ENCODE data around the gene CLEC16A. TPM values are rescaled to one million over a fixed set of nuclear protein-coding genes. Genes with fewer than 3 reads are reported as not detected.

CLEC16A gene
- total and polyA plus RNA-seq, 5 donors from 2014 or later, result 11.8 to 38.9 (median 12.3) TPM

DNA sequence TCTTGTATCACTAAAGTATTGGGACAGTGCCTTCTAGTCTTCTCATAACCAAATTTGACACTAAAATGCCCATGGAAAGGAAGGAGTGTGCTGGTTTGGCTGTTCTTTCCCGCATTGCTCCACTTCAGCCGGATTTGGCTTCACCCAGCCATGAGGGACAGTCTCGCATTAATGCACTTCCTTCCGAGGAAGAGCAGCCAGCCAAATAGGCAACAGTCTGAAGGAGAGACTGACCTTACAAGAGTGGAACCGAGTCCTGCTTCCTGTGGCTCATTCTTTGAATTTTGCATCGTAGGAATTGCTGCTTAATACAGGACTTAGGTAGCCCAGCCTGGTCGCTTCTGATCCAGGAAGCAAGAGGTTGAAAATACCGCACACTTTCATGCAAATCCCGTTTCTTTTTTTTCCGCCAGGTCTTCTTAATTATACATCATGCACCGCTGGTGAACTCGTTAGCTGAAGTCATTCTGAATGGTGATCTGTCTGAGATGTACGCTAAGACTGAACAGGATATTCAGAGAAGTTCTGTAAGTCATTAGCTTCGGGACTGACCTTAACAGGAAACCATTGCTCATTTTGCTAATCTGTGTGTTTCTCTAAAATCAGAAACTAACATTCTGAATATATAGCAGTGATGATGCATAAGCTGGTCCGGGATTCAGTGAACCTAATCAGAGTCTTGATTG lies 38.2 kb downstream of the CLEC16A start:
- Histone ChIP-seq H3K4me3 (ENCODE audit: low read depth, low read length) (peak overlapping the region; percentile 47), H3K27me3 (ENCODE audit: control insufficient read depth, insufficient read depth, low read length) (no peaks in the 10 kb centered on the region), H3K4me1 (ENCODE audit: control insufficient read depth, insufficient read depth, low read length, poor library complexity, severe bottlenecking) (peaks cover 27% of the 10 kb centered on the region), H3K36me3 (ENCODE audit: control insufficient read depth, insufficient read depth, low read length) (peaks cover 25% of the 10 kb centered on the region), H3K27ac (ENCODE audit: insufficient read depth, low read length, poor library complexity, severe bottlenecking) (peak overlapping the region; percentile 9), H3K9me3 (ENCODE audit: control insufficient read depth in 2 of 2, low read length in 2 of 2) (no peaks in the 10 kb centered on the region)
- peaks cover 24% of the 10 kb centered on the region for H3K36me3 Mint-ChIP-seq
- DNase-seq, result peak in 1 of 3 donors; percentile 33
- H3K27ac Mint-ChIP-seq, result peak overlapping the region; percentile 33 to 89 (median 89)
- H3K4me3 Mint-ChIP-seq, result peak overlapping the region in 3 of 4 donors; percentile 9 to 63 (median 63)
- peak; percentile 44 to 47 for ATAC-seq (ENCODE audit: low read depth in 2 of 2)
- peaks cover 22 to 48% (median 34%) of the 10 kb centered on the region in 4 donors for H3K4me1 Mint-ChIP-seq
- H3K9me3 Mint-ChIP-seq, result no peaks in the 10 kb centered on the region
- no peaks in the 10 kb centered on the region for H3K27me3 Mint-ChIP-seq

DNA sequence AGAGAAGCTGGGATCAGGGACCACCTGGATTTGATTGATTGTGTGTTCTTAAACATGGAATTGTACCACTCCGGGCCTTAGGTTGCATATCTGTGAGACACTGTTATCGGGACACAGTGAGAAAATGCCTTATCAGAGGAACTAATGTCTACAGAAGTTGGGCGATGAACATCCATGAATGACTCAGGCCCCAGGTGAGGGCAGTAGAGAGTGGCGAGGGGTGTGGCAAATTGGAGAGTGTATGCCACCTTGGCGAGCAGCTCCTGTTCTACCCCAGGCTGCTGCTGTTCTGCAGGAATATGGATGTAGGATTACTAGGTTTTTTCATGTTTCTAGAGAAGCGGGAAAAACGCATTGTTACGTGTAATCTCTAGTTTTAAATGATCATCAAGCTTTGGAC lies 38.8 kb downstream of the CLEC16A start:
- H3K27me3 Mint-ChIP-seq, result no peaks in the 10 kb centered on the region
- Histone ChIP-seq H3K27ac (ENCODE audit: insufficient read depth, low read length, poor library complexity, severe bottlenecking) (peak overlapping the region; percentile 9), H3K9me3 (ENCODE audit: control insufficient read depth in 2 of 2, low read length in 2 of 2) (no peaks in the 10 kb centered on the region), H3K4me3 (ENCODE audit: low read depth, low read length) (no peak overlapping the region), H3K36me3 (ENCODE audit: control insufficient read depth, insufficient read depth, low read length) (peaks cover 20% of the 10 kb centered on the region), H3K4me1 (ENCODE audit: control insufficient read depth, insufficient read depth, low read length, poor library complexity, severe bottlenecking) (peaks cover 32% of the 10 kb centered on the region), H3K27me3 (ENCODE audit: control insufficient read depth, insufficient read depth, low read length) (no peaks in the 10 kb centered on the region)
- peak overlapping the region in 2 of 4 donors; percentile 63 for H3K4me3 Mint-ChIP-seq
- peak; percentile 17 to 36 for ATAC-seq (ENCODE audit: low read depth in 2 of 2)
- peaks cover 24 to 51% (median 36%) of the 10 kb centered on the region in 4 donors for H3K4me1 Mint-ChIP-seq
- DNase-seq, result peak in 1 of 3 donors; percentile 54
- H3K36me3 Mint-ChIP-seq, result peaks cover 21% of the 10 kb centered on the region
- no peaks in the 10 kb centered on the region for H3K9me3 Mint-ChIP-seq
- peak overlapping the region; percentile 33 to 89 (median 89) for H3K27ac Mint-ChIP-seq

DNA sequence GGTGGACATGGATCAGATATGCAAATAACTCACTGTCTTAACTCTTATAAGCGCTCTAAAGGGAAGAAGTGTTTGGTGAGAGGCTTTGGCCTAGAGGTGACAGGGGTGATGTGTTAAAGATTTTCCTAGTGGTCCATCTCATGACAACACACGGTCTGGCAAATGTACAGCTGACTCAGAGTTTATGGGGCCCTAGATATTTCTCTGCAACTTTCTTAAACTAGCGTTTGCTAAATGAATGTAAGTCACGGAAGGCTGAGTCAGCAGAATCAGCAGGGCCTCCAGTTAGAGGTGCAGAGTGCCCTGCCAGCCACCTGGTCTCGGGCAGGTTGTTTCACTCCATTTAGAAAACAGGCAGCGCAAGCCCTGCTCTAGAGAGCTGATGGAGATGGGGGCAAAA lies 40.1 kb downstream of the CLEC16A start:
- Histone ChIP-seq H3K4me3 (ENCODE audit: low read depth, low read length) (no peak overlapping the region), H3K9me3 (ENCODE audit: control insufficient read depth in 2 of 2, low read length in 2 of 2) (no peaks in the 10 kb centered on the region), H3K27ac (ENCODE audit: insufficient read depth, low read length, poor library complexity, severe bottlenecking) (no peak overlapping the region), H3K27me3 (ENCODE audit: control insufficient read depth, insufficient read depth, low read length) (no peaks in the 10 kb centered on the region), H3K36me3 (ENCODE audit: control insufficient read depth, insufficient read depth, low read length) (peaks cover 10% of the 10 kb centered on the region), H3K4me1 (ENCODE audit: control insufficient read depth, insufficient read depth, low read length, poor library complexity, severe bottlenecking) (peaks cover 40% of the 10 kb centered on the region)
- no peaks in the 10 kb centered on the region for H3K9me3 Mint-ChIP-seq
- peaks cover 26 to 63% (median 44%) of the 10 kb centered on the region in 4 donors for H3K4me1 Mint-ChIP-seq
- peak overlapping the region in 1 of 4 donors; percentile 14 for H3K4me3 Mint-ChIP-seq
- H3K27ac Mint-ChIP-seq, result peak overlapping the region in 1 of 3 donors; percentile 4
- ATAC-seq (ENCODE audit: low read depth in 2 of 2) (no peak), DNase-seq (peak in 1 of 3 donors; percentile 31)
- peaks cover 21% of the 10 kb centered on the region for H3K36me3 Mint-ChIP-seq
- H3K27me3 Mint-ChIP-seq, result no peaks in the 10 kb centered on the region

DNA sequence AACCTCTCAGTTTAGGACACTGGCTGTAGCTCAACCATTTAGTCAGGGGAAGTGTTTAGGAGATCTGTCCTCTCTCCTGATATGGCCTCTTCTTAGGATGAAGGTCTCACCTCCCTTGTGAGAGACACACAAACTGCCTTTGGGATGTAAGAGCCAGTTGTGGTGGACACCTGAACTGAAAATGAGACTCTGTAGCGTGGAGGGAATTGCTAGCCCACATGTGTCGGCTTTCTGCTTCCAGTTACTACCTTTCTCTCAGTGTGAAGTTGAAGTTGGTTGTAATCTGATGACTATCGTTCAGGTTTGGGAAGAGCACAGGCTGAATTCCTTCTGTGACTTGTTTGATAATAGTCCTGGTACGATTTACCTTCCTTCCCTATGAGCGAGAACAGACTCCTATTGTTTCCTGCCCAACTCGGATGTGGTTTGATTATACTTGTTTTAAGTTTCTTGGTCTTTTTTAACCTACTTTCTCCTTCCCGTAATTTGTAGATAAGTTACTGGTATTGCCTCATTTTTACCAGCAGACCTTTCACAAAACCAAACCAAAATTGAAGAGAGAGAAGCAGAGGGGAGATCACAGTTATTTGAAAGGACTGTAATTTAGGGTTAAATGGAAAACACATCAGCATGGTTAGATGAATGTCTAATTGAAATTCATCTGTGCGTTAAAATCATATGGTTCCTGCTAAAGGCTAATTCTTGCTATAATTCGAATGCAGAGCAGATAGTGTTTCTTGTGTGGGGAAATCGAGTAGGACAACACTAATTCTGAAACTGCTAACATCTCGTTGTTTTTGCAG lies 43.2 kb downstream of the CLEC16A start:
- H3K36me3 Mint-ChIP-seq, result peaks cover 35% of the 10 kb centered on the region
- DNase-seq (peak in 2 of 3 donors; percentile 18 to 78), ATAC-seq (ENCODE audit: low read depth in 2 of 2) (peak; percentile 23 to 27)
- no peaks in the 10 kb centered on the region for H3K27me3 Mint-ChIP-seq
- H3K27ac ChIP-seq (ENCODE audit: insufficient read depth, low read length, poor library complexity, severe bottlenecking), result peak overlapping the region; percentile 48
- H3K4me1 Mint-ChIP-seq, result peaks cover 31 to 70% (median 47%) of the 10 kb centered on the region in 4 donors
- peak overlapping the region; percentile 68 for H3K4me3 ChIP-seq (ENCODE audit: low read depth, low read length)
- H3K9me3 ChIP-seq (ENCODE audit: control insufficient read depth in 2 of 2, low read length in 2 of 2), result no peaks in the 10 kb centered on the region
- peak overlapping the region; percentile 58 to 80 (median 70) for H3K4me3 Mint-ChIP-seq
- no peaks in the 10 kb centered on the region for H3K27me3 ChIP-seq (ENCODE audit: control insufficient read depth, insufficient read depth, low read length)
- H3K27ac Mint-ChIP-seq, result peak overlapping the region; percentile 7 to 62 (median 17)
- peaks cover 11% of the 10 kb centered on the region for H3K36me3 ChIP-seq (ENCODE audit: control insufficient read depth, insufficient read depth, low read length)
- no peaks in the 10 kb centered on the region for H3K9me3 Mint-ChIP-seq
- H3K4me1 ChIP-seq (ENCODE audit: control insufficient read depth, insufficient read depth, low read length, poor library complexity, severe bottlenecking), result peaks cover 31% of the 10 kb centered on the region

DNA sequence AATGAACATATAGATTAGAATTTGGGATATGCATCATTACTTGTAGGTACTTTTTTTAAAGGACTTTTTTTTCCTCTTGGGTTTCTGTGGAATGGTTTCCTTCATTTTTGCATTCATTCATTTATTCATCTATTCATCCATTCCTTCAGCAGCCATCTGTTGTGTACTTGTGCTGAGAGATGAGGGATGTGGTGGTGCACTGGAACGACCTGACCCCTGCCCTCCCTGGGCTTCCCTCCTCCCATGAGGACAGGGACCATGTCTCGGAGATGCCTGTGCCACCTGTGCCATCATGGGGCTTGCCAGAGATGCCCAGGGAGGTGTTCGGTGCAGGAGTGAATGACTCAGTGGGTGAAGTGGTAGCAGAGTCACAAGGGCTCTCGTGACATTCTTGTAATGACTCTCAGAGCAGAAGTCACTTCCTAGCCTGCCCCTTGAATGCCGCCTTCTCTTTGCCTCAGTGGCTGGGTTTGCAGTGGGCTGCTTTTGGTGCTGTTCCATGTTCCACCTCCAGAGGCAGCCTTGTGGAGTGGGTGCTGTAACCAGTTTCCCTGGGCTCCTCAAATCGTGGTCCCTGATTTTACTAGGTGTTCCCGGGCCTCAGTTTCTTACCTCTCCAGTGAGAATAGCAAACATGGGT lies 43.9 kb downstream of the CLEC16A start:
- H3K4me3 ChIP-seq (ENCODE audit: low read depth, low read length), result peak overlapping the region; percentile 68

DNA sequence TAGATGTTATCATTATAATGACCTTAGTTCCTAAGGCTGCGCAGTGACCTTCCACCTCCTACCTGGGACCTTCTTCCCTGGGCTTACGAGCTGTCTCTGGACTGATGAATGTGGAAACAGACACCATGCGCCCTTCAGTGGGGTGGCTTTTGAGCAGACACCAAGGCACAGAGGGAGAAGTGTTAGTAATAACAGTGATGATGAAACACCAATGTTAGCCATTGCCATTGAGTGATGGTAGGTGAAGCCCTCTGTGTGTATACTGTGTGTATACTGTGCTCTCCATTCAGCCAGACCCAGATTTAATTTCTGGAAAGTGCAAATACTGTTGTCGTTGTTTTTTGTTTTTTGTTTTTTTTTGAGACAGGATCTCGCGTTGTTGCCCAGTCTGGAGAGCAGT lies 44.5 kb downstream of the CLEC16A start:
- H3K4me1 Mint-ChIP-seq, result peaks cover 27 to 58% (median 39%) of the 10 kb centered on the region in 4 donors
- H3K27ac Mint-ChIP-seq, result peak overlapping the region in 2 of 3 donors; percentile 17 to 78
- H3K9me3 Mint-ChIP-seq, result no peaks in the 10 kb centered on the region
- Histone ChIP-seq H3K36me3 (ENCODE audit: control insufficient read depth, insufficient read depth, low read length) (peaks cover 13% of the 10 kb centered on the region), H3K9me3 (ENCODE audit: control insufficient read depth in 2 of 2, low read length in 2 of 2) (no peaks in the 10 kb centered on the region), H3K27me3 (ENCODE audit: control insufficient read depth, insufficient read depth, low read length) (no peaks in the 10 kb centered on the region), H3K4me3 (ENCODE audit: low read depth, low read length) (peak overlapping the region; percentile 68), H3K4me1 (ENCODE audit: control insufficient read depth, insufficient read depth, low read length, poor library complexity, severe bottlenecking) (peaks cover 23% of the 10 kb centered on the region), H3K27ac (ENCODE audit: insufficient read depth, low read length, poor library complexity, severe bottlenecking) (peak overlapping the region; percentile 10)
- no peak for ATAC-seq (ENCODE audit: low read depth in 2 of 2)
- no peaks in the 10 kb centered on the region for H3K27me3 Mint-ChIP-seq
- H3K4me3 Mint-ChIP-seq, result peak overlapping the region in 3 of 4 donors; percentile 15 to 71 (median 24)
- DNase-seq, result no peak
- peaks cover 39% of the 10 kb centered on the region for H3K36me3 Mint-ChIP-seq

More for the DNA sequence above, 43.9 kb downstream of the CLEC16A start:
- H3K27ac ChIP-seq (ENCODE audit: insufficient read depth, low read length, poor library complexity, severe bottlenecking), result peak overlapping the region; percentile 48
- peak overlapping the region; percentile 17 to 62 (median 59) for H3K27ac Mint-ChIP-seq
- H3K27me3 Mint-ChIP-seq, result no peaks in the 10 kb centered on the region
- H3K36me3 Mint-ChIP-seq, result peaks cover 35% of the 10 kb centered on the region
- ATAC-seq (ENCODE audit: low read depth in 2 of 2) (peak; percentile 83 to 91), DNase-seq (peak in 2 of 3 donors; percentile 23 to 84)
- peaks cover 27 to 62% (median 42%) of the 10 kb centered on the region in 4 donors for H3K4me1 Mint-ChIP-seq
- H3K9me3 Mint-ChIP-seq, result no peaks in the 10 kb centered on the region
- peaks cover 11% of the 10 kb centered on the region for H3K36me3 ChIP-seq (ENCODE audit: control insufficient read depth, insufficient read depth, low read length)
- H3K27me3 ChIP-seq (ENCODE audit: control insufficient read depth, insufficient read depth, low read length), result no peaks in the 10 kb centered on the region
- H3K4me3 Mint-ChIP-seq, result peak overlapping the region; percentile 58 to 80 (median 70)
- no peaks in the 10 kb centered on the region for H3K9me3 ChIP-seq (ENCODE audit: control insufficient read depth in 2 of 2, low read length in 2 of 2)
- H3K4me1 ChIP-seq (ENCODE audit: control insufficient read depth, insufficient read depth, low read length, poor library complexity, severe bottlenecking), result peaks cover 24% of the 10 kb centered on the region

DNA sequence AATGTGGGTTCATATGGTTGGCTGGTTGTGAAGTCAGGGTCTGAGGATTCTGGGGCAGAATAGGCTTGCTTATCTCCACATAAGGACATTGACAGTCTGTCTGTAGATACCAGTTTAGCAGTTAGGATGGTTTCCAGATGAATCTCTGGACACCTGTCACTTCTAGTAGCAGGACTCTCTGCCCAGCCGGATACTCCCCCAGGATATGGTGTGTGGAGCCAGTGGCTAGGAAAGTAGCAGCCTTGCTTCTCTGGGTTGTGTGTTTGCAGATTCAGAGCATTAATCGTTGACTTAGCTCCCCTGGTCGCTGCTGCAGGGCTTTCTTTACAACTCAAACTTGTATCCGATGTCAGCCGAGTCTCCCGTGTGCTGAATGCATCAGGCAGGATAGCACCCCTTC lies 45.2 kb downstream of the CLEC16A start:
- Histone ChIP-seq H3K36me3 (ENCODE audit: control insufficient read depth, insufficient read depth, low read length) (peaks cover 13% of the 10 kb centered on the region), H3K9me3 (ENCODE audit: control insufficient read depth in 2 of 2, low read length in 2 of 2) (no peaks in the 10 kb centered on the region), H3K4me1 (ENCODE audit: control insufficient read depth, insufficient read depth, low read length, poor library complexity, severe bottlenecking) (peaks cover 23% of the 10 kb centered on the region), H3K4me3 (ENCODE audit: low read depth, low read length) (no peak overlapping the region), H3K27me3 (ENCODE audit: control insufficient read depth, insufficient read depth, low read length) (no peaks in the 10 kb centered on the region), H3K27ac (ENCODE audit: insufficient read depth, low read length, poor library complexity, severe bottlenecking) (no peak overlapping the region)
- H3K4me1 Mint-ChIP-seq, result peaks cover 22 to 51% (median 34%) of the 10 kb centered on the region in 4 donors
- no peaks in the 10 kb centered on the region for H3K9me3 Mint-ChIP-seq
- DNase-seq (no peak), ATAC-seq (ENCODE audit: low read depth in 2 of 2) (no peak)
- peaks cover 42% of the 10 kb centered on the region for H3K36me3 Mint-ChIP-seq
- no peaks in the 10 kb centered on the region for H3K27me3 Mint-ChIP-seq
- peak overlapping the region in 2 of 3 donors; percentile 17 to 78 for H3K27ac Mint-ChIP-seq
- H3K4me3 Mint-ChIP-seq, result no peak overlapping the region
